ENCODE measurements around the gene RAB12.

The RAB12 gene

GRCh38 chr18:8661754-8662559 lies 52.7 kb downstream of the RAB12 start:
- no CpG with 5 or more reads among the region's 18 CpGs for WGBS (ENCODE audit: insufficient coverage, insufficient read length)
- Histone ChIP-seq H3K4me3 (ENCODE audit: low read length) (no peak overlapping the region), H3K27ac (ENCODE audit: low read length) (no peak overlapping the region), H3K9me3 (ENCODE audit: control insufficient read depth, insufficient read depth, low read length) (no peaks in the 10 kb centered on the region), H3K4me1 (ENCODE audit: control insufficient read depth, insufficient read depth, low read length) (peaks cover 13% of the 10 kb centered on the region), H3K27me3 (ENCODE audit: control insufficient read depth, insufficient read depth, low read length) (no peaks in the 10 kb centered on the region), H3K36me3 (ENCODE audit: control insufficient read depth, insufficient read depth, low read length) (no peaks in the 10 kb centered on the region; the same call in 1 of the 2 replicates)
- peak; percentile 61 for DNase-seq (ENCODE audit: low read depth, low spot score)

DNA sequence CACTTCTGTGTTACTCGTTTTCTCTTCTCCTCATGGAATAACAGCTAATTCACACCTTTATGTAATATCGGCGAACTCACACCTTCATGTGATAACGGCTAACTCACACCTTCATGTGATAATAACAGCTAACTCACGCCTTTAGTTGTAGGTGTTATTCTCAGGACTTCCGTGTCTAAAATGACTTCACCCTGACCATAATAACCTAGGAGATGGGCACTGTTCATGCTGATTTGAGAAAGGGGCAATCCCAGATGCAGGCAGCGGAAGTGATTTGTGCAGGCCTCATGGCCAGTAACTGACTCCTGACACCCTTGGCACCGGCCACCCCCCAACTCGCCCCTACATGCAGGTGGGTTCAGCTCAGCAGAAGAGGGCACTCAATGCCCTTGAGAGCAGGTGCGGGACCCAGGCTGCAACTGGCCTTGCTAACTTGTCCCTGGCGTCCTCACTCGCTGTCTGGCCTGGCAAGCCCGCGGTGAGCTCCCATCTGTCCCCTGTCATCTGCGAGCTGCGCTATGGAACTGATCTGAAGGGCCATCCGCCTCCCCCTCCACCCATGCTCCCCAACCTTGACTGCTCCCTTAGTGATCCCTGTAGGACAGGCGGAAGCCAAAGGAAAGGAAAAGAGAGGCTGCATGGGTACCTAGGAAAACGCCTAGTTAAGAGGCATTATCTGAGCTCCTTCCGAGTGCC lies 53.5 kb downstream of the RAB12 start:
- no peaks in the 10 kb centered on the region for H3K27me3 ChIP-seq (ENCODE audit: control insufficient read depth, insufficient read depth, low read length)
- DNase-seq (ENCODE audit: low read depth, low spot score), result no peak

GRCh38 chr18:8667846-8668245 lies 58.6 kb downstream of the RAB12 start:
- no CpG with 5 or more reads among the region's 3 CpGs for whole genome bisulfite sequencing (ENCODE audit: insufficient coverage, insufficient read length)
- H3K27me3 ChIP-seq (ENCODE audit: control insufficient read depth, insufficient read depth, low read length), result no peaks in the 10 kb centered on the region
- no peak overlapping the region for H3K4me3 ChIP-seq (ENCODE audit: low read length)
- H3K4me1 ChIP-seq (ENCODE audit: control insufficient read depth, insufficient read depth, low read length), result peaks cover 6% of the 10 kb centered on the region
- no peaks in the 10 kb centered on the region for H3K9me3 ChIP-seq (ENCODE audit: control insufficient read depth, insufficient read depth, low read length)
- H3K36me3 ChIP-seq (ENCODE audit: control insufficient read depth, insufficient read depth, low read length), result no peaks in the 10 kb centered on the region
- no peak for DNase-seq (ENCODE audit: low read depth, low spot score)
- no peak overlapping the region for H3K27ac ChIP-seq (ENCODE audit: low read length)

More for the DNA sequence above, 53.5 kb downstream of the RAB12 start:
- no peak overlapping the region for H3K4me3 ChIP-seq (ENCODE audit: low read length)
- no peak overlapping the region for H3K27ac ChIP-seq (ENCODE audit: low read length)
- peaks cover 13% of the 10 kb centered on the region for H3K4me1 ChIP-seq (ENCODE audit: control insufficient read depth, insufficient read depth, low read length)
- H3K36me3 ChIP-seq (ENCODE audit: control insufficient read depth, insufficient read depth, low read length), result no peaks in the 10 kb centered on the region; the same call in 1 of the 2 replicates
- no CpG with 5 or more reads among the region's 20 CpGs for WGBS (ENCODE audit: insufficient coverage, insufficient read length)
- H3K9me3 ChIP-seq (ENCODE audit: control insufficient read depth, insufficient read depth, low read length), result no peaks in the 10 kb centered on the region

GRCh38 chr18:8668381-8668780 lies 59.1 kb downstream of the RAB12 start:
- Histone ChIP-seq H3K27ac (ENCODE audit: low read length) (no peak overlapping the region), H3K4me1 (ENCODE audit: control insufficient read depth, insufficient read depth, low read length) (peaks cover 2% of the 10 kb centered on the region; the same call in 1 of the 2 replicates), H3K27me3 (ENCODE audit: control insufficient read depth, insufficient read depth, low read length) (no peaks in the 10 kb centered on the region), H3K4me3 (ENCODE audit: low read length) (no peak overlapping the region), H3K36me3 (ENCODE audit: control insufficient read depth, insufficient read depth, low read length) (no peaks in the 10 kb centered on the region), H3K9me3 (ENCODE audit: control insufficient read depth, insufficient read depth, low read length) (no peaks in the 10 kb centered on the region)
- no peak for DNase-seq (ENCODE audit: low read depth, low spot score)

GRCh38 chr18:8669571-8669970 lies 60.3 kb downstream of the RAB12 start:
- no peaks in the 10 kb centered on the region for H3K4me1 ChIP-seq (ENCODE audit: control insufficient read depth, insufficient read depth, low read length)
- no peaks in the 10 kb centered on the region for H3K36me3 ChIP-seq (ENCODE audit: control insufficient read depth, insufficient read depth, low read length)
- H3K27ac ChIP-seq (ENCODE audit: low read length), result no peak overlapping the region
- no peak for DNase-seq (ENCODE audit: low read depth, low spot score)
- no CpG with 5 or more reads among the region's 4 CpGs for WGBS (ENCODE audit: insufficient coverage, insufficient read length)
- H3K27me3 ChIP-seq (ENCODE audit: control insufficient read depth, insufficient read depth, low read length), result no peaks in the 10 kb centered on the region
- no peaks in the 10 kb centered on the region for H3K9me3 ChIP-seq (ENCODE audit: control insufficient read depth, insufficient read depth, low read length)
- no peak overlapping the region for H3K4me3 ChIP-seq (ENCODE audit: low read length)

DNA sequence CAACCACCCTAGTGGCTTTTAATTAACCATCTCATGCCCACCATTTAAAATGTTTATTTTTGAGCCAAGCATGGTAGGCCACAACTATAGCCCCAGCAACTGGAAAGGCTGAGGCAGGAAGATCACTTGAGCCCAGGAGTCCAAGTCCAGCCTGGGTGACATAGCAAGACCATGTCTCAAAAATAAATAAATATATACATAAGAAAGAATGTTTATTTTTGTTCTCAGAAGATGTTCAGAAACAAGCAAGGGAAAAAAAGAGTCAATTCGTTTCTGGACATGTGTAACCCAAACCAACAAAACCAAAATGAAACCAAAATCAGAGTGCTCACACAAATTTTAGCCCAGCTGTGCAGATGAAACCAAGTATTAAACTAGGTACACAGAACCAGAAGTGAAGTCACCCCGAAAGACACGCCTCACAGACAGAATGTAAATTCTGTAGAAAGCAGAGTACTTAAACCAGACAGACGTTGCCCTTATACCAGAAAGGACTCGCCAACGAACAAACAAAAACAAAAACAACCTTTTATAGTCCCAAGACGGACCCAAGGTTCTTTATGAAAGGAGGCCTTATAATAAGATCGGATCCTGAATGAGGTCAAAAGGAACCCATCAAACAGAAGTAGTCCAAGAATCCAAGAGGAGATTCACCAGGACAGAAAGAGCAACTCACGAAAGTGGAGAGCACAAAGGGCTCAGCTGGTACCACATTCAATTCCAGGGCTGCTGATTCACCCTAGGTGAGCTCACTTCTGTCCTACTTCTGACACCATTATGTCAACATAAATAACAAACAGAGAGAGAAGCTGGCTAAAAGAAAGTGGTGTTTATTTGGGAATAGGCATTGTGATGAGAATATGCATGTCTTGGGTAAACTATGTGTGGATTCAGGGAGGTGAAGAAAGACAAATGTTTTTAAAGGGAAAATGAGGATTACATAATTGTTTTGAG lies 64.3 kb downstream of the RAB12 start:
- no peaks in the 10 kb centered on the region for H3K27me3 ChIP-seq (ENCODE audit: control insufficient read depth, insufficient read depth, low read length)
- H3K36me3 ChIP-seq (ENCODE audit: control insufficient read depth, insufficient read depth, low read length), result no peaks in the 10 kb centered on the region
- no peak overlapping the region for H3K4me3 ChIP-seq (ENCODE audit: low read length)
- no peak overlapping the region for H3K27ac ChIP-seq (ENCODE audit: low read length)
- no CpG with 5 or more reads among the region's 9 CpGs for WGBS (ENCODE audit: insufficient coverage, insufficient read length)
- no peak for DNase-seq (ENCODE audit: low read depth, low spot score)
- no peaks in the 10 kb centered on the region for H3K4me1 ChIP-seq (ENCODE audit: control insufficient read depth, insufficient read depth, low read length)
- no peaks in the 10 kb centered on the region for H3K9me3 ChIP-seq (ENCODE audit: control insufficient read depth, insufficient read depth, low read length)

DNA sequence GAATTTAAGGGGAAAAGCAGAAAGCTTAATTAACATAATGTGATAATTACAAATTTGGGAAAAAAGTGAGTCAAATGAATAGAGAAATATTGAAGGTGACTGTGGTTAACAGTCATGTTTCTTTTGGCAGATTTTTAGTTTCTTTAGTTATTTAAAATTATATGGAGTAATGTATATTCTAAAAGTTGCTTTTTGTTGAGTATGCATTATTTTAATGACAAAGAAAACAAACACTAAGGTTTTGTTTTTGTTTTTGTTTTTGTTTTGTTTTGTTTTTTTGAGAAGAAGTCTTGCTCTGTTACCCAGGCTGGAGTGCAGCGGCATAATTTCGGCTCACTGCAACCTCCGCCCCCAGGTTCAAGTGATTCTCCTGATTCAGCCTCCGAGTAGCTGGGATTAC lies 65.8 kb downstream of the RAB12 start:
- Histone ChIP-seq H3K27ac (ENCODE audit: low read length) (no peak overlapping the region), H3K36me3 (ENCODE audit: control insufficient read depth, insufficient read depth, low read length) (no peaks in the 10 kb centered on the region), H3K4me3 (ENCODE audit: low read length) (no peak overlapping the region), H3K9me3 (ENCODE audit: control insufficient read depth, insufficient read depth, low read length) (no peaks in the 10 kb centered on the region), H3K27me3 (ENCODE audit: control insufficient read depth, insufficient read depth, low read length) (no peaks in the 10 kb centered on the region; the same call in 1 of the 2 replicates), H3K4me1 (ENCODE audit: control insufficient read depth, insufficient read depth, low read length) (no peaks in the 10 kb centered on the region)
- WGBS (ENCODE audit: insufficient coverage, insufficient read length), result no CpG with 5 or more reads among the region's 4 CpGs
- DNase-seq (ENCODE audit: low read depth, low spot score), result no peak

DNA sequence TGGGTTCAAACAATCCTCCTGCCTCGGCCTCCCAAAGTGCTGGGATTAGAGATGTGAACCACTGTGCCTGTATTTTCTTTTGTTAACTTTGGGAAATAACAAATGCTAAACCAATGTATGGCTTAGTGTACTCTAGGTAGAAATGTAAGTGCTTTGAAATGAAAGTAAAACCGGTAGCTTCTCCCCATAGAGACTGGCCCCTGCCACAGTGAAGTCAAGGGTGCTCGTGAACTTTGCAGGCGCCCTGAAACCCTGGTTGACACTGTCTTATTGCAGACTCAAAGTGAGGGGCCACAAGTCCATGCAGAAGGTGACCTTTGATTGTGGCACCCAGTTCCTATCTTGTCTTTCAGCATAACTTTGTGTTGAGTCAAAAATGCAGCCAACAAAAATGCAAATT lies 72.0 kb downstream of the RAB12 start:
- no CpG with 5 or more reads among the region's 4 CpGs for WGBS (ENCODE audit: insufficient coverage, insufficient read length)
- Histone ChIP-seq H3K27ac (ENCODE audit: low read length) (no peak overlapping the region), H3K4me1 (ENCODE audit: control insufficient read depth, insufficient read depth, low read length) (no peaks in the 10 kb centered on the region), H3K9me3 (ENCODE audit: control insufficient read depth, insufficient read depth, low read length) (no peaks in the 10 kb centered on the region), H3K4me3 (ENCODE audit: low read length) (no peak overlapping the region), H3K27me3 (ENCODE audit: control insufficient read depth, insufficient read depth, low read length) (no peaks in the 10 kb centered on the region; the same call in 1 of the 2 replicates), H3K36me3 (ENCODE audit: control insufficient read depth, insufficient read depth, low read length) (no peaks in the 10 kb centered on the region)
- no peak for DNase-seq (ENCODE audit: low read depth, low spot score)

GRCh38 chr18:8684577-8684976 lies 75.3 kb downstream of the RAB12 start:
- DNase-seq (ENCODE audit: low read depth, low spot score), result no peak
- H3K27me3 ChIP-seq (ENCODE audit: control insufficient read depth, insufficient read depth, low read length), result no peaks in the 10 kb centered on the region; the same call in 1 of the 2 replicates
- no peaks in the 10 kb centered on the region for H3K9me3 ChIP-seq (ENCODE audit: control insufficient read depth, insufficient read depth, low read length)
- H3K4me1 ChIP-seq (ENCODE audit: control insufficient read depth, insufficient read depth, low read length), result no peaks in the 10 kb centered on the region
- H3K36me3 ChIP-seq (ENCODE audit: control insufficient read depth, insufficient read depth, low read length), result no peaks in the 10 kb centered on the region
- WGBS (ENCODE audit: insufficient coverage, insufficient read length), result no CpG with 5 or more reads among the region's 7 CpGs
- H3K4me3 ChIP-seq (ENCODE audit: low read length), result no peak overlapping the region
- no peak overlapping the region for H3K27ac ChIP-seq (ENCODE audit: low read length)
